NCI-H510A (cell line): Measurements from ENCODE around the gene TM4SF4.

Experiments used
- DNase-seq: peaks from one replicate; lab custom pipeline; 2025; lab: John Stamatoyannopoulos, UW

The TM4SF4 gene

GRCh38 chr3:149512073-149512782 is 37.7 kb downstream of the TM4SF4 start:
- DNase-seq, result no peak

- no peak for DNase-seq
Measured at GRCh38 chr3:149514471-149514870, 40.0 kb downstream of the TM4SF4 start.

GRCh38 chr3:149515249-149515648 is 40.8 kb downstream of the TM4SF4 start:
- no peak for DNase-seq

- DNase-seq, result no peak
Measured at GRCh38 chr3:149516920-149517319, 42.4 kb downstream of the TM4SF4 start.

- no peak for DNase-seq
Measured at GRCh38 chr3:149519912-149520311, 45.4 kb downstream of the TM4SF4 start.

- DNase-seq, result no peak
Measured at GRCh38 chr3:149523512-149524299, 49.2 kb downstream of the TM4SF4 start.

GRCh38 chr3:149527531-149528339 is 53.2 kb downstream of the TM4SF4 start:
- DNase-seq, result no peak

GRCh38 chr3:149528340-149528650 is 53.8 kb downstream of the TM4SF4 start:
- DNase-seq, result no peak

- DNase-seq, result no peak
Measured at GRCh38 chr3:149529099-149529498, 54.6 kb downstream of the TM4SF4 start.

GRCh38 chr3:149532489-149533180 is 58.1 kb downstream of the TM4SF4 start:
- no peak for DNase-seq

GRCh38 chr3:149534082-149534481 is 59.6 kb downstream of the TM4SF4 start:
- no peak for DNase-seq

- DNase-seq, result peak; percentile 81
Measured at GRCh38 chr3:149534671-149535332, 60.3 kb downstream of the TM4SF4 start.

- no peak for DNase-seq
Measured at GRCh38 chr3:149535333-149535685, 60.8 kb downstream of the TM4SF4 start.

- DNase-seq, result no peak
Measured at GRCh38 chr3:149536429-149536828, 61.9 kb downstream of the TM4SF4 start.

GRCh38 chr3:149538371-149538770 is 63.9 kb downstream of the TM4SF4 start:
- no peak for DNase-seq

- no peak for DNase-seq
Measured at GRCh38 chr3:149541091-149541491, 66.6 kb downstream of the TM4SF4 start.

GRCh38 chr3:149542375-149543312 is 68.1 kb downstream of the TM4SF4 start:
- no peak for DNase-seq

GRCh38 chr3:149545049-149545448 is 70.6 kb downstream of the TM4SF4 start:
- no peak for DNase-seq

GRCh38 chr3:149547413-149547812 is 72.9 kb downstream of the TM4SF4 start:
- DNase-seq, result no peak

- no peak for DNase-seq
Measured at GRCh38 chr3:149547954-149548668, 73.6 kb downstream of the TM4SF4 start.
